GM18505 (cell line): ENCODE data around the gene ABR.
"Not testable (repeated sequence)": the region's sequence is repeated elsewhere in the genome, so short reads cannot be mapped to it uniquely, and the experiment has no call there.

ENCODE experiments used
- ATAC-seq: cut with Tn5 transposase; IDR thresholded peaks from one replicate; pipeline ENCODE4 v1.9.1; 2021; ENCODE audit not compliant: unreplicated experiment
- POLR2A ChIP-seq: IDR thresholded peaks from 4 replicates; pipeline ENCODE4 v1.6.1; 2011; ENCODE audit warnings: borderline replicate concordance; ENCODE audit not compliant: insufficient read depth, insufficient read length; ENCODE audit errors: extremely low read depth

Gene ABR

DNA sequence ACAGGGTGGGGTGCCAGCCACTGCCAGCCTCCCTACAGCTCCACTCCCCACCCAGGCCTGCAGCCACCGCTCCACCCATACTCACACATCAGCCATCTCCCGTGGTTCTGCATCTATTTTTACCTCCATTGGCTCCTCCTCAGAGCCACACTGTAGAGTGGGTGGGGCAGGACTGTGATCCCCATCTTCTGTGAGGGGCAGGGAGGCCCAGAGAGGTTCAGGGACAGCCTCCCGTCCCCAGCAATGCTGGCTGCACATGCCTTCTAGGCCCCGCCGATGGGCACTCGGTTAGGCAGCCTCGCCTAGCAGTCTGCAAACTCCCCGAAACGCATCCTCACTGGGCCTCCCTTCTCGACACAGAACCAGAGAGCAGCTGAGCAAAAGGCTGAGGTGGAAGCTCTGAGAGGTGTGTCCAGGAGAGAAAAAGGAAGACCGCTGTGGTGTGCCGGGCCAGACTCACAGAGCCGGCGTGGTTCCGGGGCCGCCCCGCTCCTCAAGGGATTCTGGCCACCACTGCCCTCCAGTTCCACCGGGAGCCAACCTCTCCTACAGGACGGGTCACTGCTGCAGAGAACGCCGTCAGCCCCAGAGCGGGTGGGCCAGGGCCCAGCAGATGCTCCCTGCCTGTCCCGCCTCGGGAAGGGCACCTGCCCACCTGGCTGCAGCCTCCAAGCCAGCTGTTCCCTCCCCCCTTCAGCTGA lies 71.9 kb downstream of the ABR start:
- no peak for ATAC-seq
- TF ChIP-seq POLR2A, result no peak

DNA sequence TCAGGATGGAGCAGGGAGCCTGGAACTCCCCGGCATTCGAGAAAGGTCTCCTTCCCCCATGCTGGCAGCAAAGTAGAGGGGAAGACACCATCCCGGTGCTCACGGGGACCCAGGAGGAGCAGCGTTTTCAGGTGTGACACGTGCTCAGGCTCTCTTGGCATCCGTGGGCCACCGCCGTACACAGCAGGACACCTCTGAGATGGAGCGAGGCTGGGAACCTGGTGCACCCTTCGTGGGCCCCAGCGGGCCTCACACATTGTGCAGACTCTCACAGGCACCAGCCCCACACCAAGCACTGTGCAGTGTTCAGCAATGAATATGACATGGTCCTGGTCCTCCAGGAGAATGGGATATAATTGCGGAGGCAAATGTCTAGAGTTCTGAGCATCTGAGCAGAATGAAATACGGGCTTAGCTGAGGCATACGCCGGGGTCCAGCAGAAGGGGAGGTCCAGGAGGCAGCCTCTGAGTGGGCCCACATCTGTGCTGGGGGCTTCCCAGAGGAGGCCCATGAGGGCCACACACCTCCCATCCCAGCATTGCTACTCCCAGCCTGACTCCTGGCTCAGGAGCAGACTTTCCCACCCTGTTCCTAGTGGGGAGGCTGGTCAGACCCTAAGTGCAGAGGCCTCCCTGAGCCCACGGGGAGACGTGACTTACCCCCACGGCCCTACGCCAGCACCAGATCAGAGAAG lies 72.6 kb downstream of the ABR start:
- no peak for ATAC-seq
- TF ChIP-seq POLR2A, result no peak

DNA sequence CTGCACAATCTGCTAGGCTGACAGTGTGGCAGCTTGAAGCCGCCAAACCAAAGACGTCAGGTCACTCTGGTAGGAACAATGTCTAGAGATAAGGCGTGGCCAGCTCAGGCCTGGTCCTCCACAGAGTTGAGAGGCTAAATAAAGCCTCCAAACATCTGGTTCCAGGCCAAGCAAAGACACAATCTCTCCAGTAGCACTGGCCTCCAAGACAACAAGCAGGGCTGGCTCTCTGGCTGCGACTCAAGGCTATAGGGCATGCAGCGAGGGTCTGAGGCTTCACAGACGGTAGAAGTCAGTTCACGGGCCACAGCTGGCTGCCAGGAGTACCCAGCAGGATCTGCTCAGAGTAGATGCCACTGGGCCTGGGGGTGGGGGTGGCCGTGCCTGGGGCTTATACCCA lies 75.6 kb downstream of the ABR start:
- TF ChIP-seq POLR2A, result no peak
- ATAC-seq, result no peak

DNA sequence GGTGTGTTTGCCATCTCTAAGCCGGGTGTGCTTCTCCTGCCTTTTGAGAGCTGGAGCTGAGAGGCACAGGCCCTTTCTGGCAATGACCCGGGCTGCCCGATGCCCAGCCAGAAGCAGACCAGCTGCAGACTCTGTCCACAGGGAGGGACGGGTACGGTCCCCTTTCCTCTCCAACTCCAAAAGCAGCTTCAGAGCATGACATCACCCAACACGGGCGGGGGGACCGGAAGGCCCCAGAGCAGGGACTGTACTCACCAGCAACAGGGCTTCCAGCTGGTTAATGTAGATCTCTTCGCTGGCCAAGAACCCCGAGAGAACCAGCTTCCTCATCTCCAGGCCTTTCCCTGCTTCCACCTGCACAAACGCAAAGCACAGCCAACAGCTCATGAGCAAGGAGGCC lies 79.4 kb downstream of the ABR start:
- no peak for TF ChIP-seq POLR2A
- ATAC-seq, result no peak

GRCh38 chr17:1099242-1099641 lies 80.5 kb downstream of the ABR start:
- TF ChIP-seq POLR2A, result no peak
- ATAC-seq, result no peak

GRCh38 chr17:1097972-1098744 lies 81.6 kb downstream of the ABR start:
- ATAC-seq, result not testable (repeated sequence)

DNA sequence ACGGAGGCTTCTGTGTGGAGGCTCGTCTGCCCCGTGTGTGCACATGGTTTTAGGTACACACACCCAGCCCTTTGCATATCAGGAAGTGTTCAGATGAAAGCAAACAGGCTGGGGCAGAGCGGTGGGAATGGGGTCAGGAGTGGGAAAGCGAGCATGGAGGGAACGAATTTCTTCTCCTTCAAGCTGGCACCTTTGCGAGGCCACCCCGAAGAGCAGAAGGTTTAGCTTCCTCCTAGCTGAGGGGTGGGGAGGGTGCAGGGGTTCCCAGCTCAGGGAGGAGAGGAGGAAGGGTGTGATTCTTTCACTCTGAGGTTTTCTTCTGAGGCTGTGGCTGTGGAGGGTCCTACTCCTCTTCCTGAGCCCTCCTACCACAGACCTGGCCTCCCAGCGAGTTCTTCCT lies 83.6 kb downstream of the ABR start:
- no peak for ATAC-seq

DNA sequence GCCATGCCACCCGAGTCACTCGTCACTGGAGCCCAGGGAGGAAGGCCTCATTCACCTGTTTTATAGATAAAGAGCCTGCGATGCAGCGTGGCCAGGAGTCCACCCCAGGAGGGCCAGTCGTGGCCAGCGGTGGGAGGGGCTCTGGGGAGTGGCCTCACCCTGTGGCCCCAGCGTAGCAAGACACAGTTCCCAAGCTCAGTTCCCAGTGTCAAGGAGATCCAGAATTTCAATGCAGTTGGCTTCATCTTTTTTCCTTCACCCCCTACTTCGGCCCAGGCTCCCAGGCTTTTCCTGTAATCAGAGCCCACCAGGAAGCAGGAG lies 84.0 kb downstream of the ABR start:
- no peak for TF ChIP-seq POLR2A
- no peak for ATAC-seq

More for the DNA sequence above, 83.6 kb downstream of the ABR start:
- TF ChIP-seq POLR2A, result no peak

DNA sequence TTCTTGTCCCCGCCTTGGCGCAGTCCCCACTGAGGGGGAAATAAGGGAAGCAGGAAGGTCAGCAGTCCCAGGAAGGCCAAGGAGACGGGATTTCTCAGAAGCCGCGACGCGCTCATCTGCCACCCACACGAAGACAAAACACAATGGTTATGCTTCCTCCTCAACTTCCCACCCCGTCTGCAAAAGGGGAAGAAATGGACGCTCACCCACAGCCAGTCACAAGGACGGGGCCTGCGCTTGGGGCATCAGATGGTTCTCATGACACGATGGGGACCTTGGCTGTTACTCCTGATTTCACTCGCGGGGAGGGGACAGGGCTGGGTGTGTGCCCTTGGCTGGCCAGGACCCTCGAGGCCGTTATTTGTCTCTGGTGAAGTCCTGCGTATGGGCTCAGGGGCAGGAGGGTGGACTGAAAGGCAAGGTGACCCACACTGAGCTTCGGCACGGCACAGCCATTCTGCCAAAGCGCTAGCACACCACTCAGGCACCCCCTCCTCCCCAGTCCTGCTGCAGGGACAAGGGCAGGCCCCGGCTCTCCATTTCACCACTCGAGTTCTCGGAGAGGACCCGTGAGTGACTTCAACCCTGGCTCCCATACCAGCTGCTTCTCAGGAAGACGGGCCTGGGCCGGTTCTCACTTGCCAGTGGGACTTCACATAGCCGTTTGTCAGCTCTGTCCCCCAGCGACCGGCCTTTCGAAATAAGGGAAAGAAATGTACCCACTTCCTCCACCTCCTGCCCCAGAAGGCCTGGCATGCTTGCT lies 84.5 kb downstream of the ABR start:
- ATAC-seq, result no peak
- TF ChIP-seq POLR2A, result no peak

DNA sequence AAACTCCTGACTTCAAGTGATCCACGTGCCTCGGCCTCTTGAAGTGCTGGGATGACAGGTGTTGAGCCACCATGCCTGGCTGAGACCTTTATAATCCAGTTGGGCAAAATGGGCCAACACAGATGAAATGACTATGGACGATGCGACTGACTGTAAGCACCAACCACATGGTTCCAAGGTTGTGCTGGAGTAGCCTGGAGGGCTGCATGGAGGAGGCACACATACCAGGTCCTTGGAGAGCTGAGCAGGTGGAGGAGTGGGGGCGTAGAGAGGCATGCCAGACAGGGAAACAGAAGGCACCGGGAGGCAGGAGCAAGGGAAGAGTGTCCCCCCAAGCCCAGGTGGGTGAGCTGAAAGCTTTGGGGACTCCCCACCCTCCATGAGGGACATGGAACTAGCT lies 85.2 kb downstream of the ABR start:
- ATAC-seq, result no peak
- TF ChIP-seq POLR2A, result no peak

DNA sequence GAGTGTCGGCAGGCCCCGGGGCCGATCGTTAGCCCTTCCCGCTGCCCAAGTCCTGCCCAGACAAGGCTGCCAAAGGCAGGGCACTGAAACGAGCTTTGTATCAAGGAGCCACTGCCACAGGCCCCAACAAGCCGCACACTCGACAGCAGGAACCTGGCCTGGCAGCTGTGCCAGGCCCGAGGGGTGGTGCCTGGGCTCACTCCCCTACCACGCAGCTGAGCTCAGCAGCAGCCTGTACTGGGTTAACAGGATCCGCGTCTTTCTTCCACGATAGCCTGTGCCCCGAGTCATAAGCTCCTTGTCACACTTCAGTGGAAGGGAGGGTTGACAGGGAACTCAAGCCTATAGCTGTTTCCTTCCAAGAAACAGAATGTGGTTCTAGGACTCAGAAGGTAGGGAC lies 87.9 kb downstream of the ABR start:
- TF ChIP-seq POLR2A, result no peak
- ATAC-seq, result no peak

DNA sequence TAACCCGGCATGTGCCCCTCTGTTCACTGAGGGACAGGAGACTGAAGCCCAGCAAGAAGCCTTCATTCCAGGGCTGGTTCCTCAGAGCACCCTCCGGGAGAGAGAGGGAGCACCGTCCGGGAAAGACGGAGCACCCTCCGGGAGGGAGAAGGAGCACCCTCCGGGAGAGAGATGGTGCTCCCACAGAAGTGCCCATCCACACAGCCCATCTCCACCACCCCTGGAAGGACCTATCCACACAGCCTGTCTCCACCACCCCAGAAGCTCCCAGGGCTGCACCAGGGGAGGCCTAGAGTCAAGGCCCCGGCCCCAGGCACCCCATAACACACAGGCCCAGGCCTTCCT lies 88.6 kb downstream of the ABR start:
- TF ChIP-seq POLR2A, result no peak
- no peak for ATAC-seq

DNA sequence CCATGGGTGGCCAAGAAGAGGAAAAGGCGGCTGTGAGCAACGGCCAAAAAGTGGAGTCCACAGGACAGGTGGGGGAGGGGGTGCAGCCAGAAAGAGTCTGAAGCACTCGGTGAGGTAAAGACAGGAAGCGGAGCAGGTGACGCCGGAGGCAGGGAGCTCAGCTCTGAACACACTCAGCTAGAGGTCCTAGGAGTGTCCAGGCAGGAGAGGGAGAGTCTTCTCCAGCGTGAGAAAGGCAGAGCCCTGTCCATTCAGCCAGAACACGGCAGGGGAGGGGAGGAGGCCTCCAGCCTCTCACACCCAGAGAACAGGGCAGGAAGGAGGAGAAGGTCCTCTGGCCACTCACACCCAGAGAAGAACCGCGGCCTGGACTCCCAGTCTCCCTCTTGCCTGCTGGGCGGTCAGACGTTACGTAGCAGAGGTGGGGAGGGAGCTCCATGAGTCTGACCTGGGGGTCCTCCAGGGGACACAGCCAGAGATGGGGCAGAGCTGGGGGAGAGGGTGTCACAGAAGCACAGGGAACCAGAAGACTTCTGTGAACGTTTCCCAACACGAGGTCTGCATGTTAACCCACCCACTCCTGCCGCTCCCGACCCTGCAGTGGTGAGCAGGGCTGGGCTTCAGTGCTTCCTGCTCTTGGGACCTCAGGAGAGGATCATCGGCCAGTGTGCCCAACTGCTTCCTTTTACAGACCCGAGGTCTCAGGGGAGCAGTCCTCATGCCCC lies 89.2 kb downstream of the ABR start:
- no peak for ATAC-seq
- TF ChIP-seq POLR2A, result no peak
